ENCODE data around the gene TATDN3. TPM values are rescaled to one million over a fixed set of nuclear protein-coding genes. Genes with fewer than 3 reads are reported as not detected.
"Not testable (repeated sequence)": the region's sequence is repeated elsewhere in the genome, so short reads cannot be mapped to it uniquely, and the experiment has no call there.

Gene TATDN3
- total RNA-seq, 1 donor from 2014 or later, result 17.3 TPM

- intact Hi-C loops (cut with micrococcal nuclease), result no loop called here
Observed at GRCh38 chr1:212825798-212826452, 34.2 kb downstream of the TATDN3 start.

DNA sequence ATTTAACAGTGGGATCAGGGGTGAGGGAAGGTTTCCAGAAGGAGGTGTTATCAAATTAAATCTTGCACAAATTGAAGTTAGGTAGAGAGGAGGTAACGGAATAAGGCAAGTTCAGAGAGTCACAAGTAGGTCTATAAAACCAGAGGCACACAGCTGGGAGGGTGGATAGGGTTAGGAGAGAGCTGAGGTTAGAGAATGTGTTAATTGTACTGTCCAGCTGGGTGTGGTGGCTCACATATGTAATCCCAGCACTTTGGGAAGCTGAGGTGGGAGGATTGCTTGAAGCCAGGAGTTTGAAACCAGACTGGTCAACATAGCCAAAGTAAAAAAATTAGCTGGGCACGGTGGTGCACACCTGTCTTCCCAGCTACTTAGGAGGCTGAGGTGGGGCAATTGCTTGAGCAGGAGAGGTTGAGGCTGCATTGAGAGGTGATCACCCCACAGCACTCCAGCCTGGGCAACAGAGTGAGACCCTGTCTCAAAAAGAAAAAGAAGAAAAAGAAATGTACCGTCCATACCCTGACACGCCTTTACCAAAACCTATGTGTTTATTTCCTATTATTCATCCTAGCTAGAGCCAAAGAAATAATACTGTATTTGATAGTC lies 35.6 kb downstream of the TATDN3 start:
- intact Hi-C loops (cut with micrococcal nuclease), result no loop called here

DNA sequence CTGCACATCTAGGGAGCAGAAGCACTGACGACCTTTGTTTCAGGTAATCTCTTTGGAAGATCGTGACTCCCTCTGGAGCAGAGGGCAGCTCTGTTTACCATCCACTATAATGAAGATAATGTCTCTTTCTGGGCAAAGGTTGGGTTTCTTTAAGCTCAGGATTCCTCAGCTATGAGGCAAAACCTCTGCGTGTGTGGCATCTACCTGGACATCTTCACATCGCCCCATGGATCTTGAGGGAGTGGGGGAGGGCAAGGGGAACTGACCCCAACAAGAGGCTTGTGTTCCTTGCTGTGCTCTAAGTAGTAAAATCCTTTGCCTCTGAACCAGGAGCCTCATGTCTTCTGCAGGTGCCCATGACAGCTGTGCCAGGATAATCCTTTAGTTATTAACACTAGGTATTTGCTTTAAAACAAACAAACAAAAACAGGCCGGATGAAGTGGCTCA lies 36.2 kb downstream of the TATDN3 start:
- intact Hi-C loops (cut with micrococcal nuclease), result no loop called here

DNA sequence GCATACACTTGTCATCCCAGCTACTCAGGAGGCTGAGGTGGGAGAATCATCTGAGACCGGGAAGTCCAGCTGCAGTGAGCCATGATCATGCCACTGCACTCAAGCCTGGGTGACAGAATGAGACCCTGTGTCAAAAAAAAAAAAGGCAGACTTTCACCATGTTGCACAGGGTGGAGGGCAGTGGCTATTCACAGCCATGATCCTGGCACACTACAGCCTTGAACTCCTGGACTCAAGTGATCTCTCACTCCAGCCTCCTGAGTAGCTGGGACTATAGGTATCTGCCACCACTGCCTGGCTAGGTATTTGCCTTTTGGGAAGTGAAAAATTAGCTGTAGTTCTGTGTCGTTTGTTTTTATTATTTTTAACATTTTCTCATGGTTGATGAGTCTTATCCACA lies 36.7 kb downstream of the TATDN3 start:
- intact Hi-C loops (cut with micrococcal nuclease), result no loop called here

GRCh38 chr1:212833211-212834207 lies 41.8 kb downstream of the TATDN3 start:
- intact Hi-C loops (cut with micrococcal nuclease), result not testable (repeated sequence)

DNA sequence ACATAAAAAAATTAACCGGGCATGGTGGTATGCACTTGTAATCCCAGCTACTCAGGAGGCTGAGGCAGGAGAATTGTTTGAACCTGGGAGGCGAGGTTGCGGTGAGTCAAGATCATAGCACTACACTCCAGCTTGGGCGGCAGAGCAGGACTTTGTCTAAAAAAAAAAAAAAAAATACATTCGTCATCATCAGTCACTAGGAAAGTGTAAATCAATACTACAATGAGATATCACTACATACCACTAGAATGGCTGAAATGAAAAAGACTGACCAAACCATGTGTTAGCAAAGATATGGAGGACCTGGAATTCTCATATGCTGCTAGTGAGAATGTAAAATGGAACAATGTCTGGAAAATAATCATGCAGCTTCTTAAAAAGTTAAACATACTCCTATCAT lies 46.5 kb downstream of the TATDN3 start:
- intact Hi-C loops (cut with micrococcal nuclease), result no loop called here

DNA sequence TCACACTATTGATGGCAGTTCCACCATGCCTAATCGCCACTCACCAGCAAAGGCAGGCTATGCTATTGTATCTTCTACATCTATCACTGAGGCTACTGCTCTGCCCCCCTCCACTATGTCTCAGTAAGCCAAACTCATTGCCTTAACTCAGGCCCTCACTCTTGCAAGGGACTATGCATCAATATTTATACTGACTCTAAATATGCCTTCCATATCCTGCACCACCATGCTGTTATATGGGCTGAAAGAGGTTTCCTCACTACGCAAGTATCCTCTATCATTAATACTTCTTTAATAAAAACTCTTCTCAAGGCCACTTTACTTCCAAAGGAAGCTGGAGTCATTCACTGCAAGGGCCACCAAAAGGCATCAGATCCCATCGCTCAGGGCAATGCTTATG lies 52.8 kb downstream of the TATDN3 start:
- intact Hi-C loops (cut with micrococcal nuclease), result loop anchor here (1.0 kb wide), 1 partner anchor 13 kb away; no protein-coding TSS in a partner anchor

GRCh38 chr1:212847549-212847948 lies 55.9 kb downstream of the TATDN3 start, which contains the start of gene SPATA45:
SPATA45 (minus strand) TSS chr1:212847649; CDS start chr1:212836149, 11,500 bp downstream.
- intact Hi-C loops (cut with micrococcal nuclease), result no loop called here

DNA sequence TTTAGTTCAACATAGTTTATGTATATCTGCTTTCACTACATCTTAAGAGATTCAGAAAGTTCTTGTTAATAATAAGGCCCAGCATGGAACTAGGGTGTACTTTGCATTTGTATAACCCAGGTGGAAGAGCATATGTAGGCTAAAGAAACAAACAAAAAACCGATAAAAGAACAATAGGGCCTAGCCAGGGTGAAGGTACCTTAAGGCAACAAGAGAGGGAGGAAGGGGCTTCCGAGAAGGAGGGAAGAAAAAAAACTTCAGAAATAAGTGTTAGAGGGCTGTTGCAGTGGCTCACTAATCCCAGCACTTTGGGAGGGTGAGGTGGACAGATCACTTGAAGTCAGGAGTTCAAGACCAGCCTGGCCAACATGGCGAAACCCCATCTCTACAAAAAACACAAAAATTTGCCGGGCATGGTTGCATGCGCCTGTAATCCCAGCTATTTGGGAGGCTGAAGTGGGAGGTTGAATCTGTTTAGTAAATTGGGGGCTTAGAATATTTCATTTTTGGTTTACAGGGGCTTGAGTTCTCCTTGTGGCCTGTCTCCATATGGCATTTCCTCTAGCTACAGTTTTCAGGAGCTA lies 60.5 kb downstream of the TATDN3 start:
- intact Hi-C loops (cut with micrococcal nuclease), result no loop called here

- intact Hi-C loops (cut with micrococcal nuclease), result no loop called here
Observed at GRCh38 chr1:212853658-212854057, 62.0 kb downstream of the TATDN3 start.

DNA sequence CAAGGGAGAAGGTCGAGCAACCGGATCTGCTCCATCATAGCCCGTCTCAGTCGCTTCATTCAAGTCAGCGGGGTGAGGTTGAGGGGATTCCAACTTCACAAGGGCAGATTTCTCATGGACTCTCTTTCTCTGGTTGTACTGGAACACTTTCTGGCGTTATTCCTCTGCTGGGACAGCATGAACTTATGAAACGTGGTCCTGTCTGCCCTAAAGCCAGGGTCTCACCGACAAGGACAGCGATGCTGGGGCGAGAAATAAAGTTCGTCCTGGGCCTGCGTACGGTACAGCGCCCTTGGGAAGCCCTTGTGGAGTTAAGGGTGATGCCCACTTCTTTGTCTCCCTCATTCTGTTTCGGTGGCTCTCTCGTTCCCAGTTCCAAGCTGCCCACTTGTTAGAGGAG lies 65.1 kb downstream of the TATDN3 start:
- intact Hi-C loops (cut with micrococcal nuclease), result loop anchor here (1.0 to 5.0 kb wide), 3 partner anchors 12 to 1599 kb away; partner anchors contain the start of genes PPP2R5A and RCOR3

- intact Hi-C loops (cut with micrococcal nuclease), result loop anchor here (1.0 to 5.0 kb wide), 9 partner anchors 14 to 1601 kb away; partner anchors contain the start of genes ANGEL2, ATF3, BATF3 and NSL1
Observed at GRCh38 chr1:212857992-212858460, 66.3 kb downstream of the TATDN3 start, which contains the start of gene FLVCR1. FLVCR1 (plus strand) TSS chr1:212858275; CDS start chr1:212858453, 178 bp downstream.

DNA sequence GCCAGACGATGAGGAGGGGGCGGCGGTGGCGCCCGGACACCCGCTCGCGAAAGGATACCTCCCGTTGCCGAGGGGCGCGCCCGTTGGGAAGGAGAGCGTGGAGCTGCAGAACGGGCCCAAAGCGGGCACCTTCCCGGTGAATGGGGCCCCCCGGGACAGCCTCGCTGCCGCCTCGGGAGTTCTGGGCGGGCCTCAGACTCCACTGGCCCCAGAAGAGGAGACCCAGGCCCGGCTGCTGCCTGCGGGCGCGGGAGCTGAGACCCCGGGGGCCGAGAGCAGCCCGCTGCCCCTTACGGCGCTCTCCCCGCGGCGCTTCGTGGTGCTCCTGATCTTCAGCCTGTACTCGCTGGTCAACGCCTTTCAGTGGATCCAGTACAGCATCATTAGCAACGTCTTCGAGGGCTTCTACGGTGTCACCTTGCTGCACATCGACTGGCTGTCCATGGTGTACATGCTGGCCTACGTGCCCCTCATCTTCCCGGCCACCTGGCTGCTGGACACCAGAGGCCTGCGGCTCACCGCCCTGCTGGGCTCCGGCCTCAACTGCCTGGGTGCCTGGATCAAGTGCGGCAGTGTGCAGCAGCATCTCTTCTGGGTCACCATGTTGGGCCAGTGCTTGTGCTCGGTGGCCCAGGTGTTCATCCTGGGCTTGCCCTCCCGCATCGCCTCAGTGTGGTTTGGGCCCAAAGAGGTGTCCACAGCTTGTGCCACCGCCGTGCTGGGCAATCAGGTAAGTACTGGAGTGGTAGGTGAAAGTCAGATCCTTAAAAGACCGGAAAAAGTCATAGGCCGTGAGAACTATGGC lies 67.0 kb downstream of the TATDN3 start:
- intact Hi-C loops (cut with micrococcal nuclease), result loop anchor here (1.0 to 5.0 kb wide), 8 partner anchors 67 to 1601 kb away; partner anchors contain the start of genes ANGEL2, ATF3, BATF3 and NSL1

GRCh38 chr1:212860713-212861581 lies 69.3 kb downstream of the TATDN3 start:
- intact Hi-C loops (cut with micrococcal nuclease), result no loop called here

DNA sequence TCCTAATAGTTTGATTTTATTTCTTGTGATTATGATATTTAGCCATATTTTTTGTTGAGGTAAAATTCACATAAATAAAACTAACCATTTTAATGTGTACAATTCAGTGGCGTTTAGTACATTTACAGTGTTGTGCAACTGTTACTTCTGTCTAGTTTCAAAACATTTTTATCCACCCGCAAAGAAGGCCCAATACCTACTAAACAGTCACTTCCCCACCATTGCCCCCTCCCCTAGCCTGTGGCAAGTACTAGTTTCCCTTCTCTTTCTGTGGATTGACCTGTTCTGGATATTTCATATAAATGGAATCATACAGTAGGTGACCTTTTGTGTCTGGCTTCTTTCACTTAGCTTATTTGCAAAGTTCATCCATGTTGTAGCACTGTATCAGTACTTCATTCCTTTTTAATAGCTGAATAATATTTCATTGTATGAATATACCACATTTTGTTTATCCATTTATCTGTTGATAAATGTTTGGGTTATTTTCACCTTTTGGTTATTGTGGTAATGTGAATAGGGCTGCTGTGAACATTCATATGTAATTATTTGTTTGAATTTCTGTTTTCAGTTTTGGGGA lies 70.5 kb downstream of the TATDN3 start:
- intact Hi-C loops (cut with micrococcal nuclease), result no loop called here

DNA sequence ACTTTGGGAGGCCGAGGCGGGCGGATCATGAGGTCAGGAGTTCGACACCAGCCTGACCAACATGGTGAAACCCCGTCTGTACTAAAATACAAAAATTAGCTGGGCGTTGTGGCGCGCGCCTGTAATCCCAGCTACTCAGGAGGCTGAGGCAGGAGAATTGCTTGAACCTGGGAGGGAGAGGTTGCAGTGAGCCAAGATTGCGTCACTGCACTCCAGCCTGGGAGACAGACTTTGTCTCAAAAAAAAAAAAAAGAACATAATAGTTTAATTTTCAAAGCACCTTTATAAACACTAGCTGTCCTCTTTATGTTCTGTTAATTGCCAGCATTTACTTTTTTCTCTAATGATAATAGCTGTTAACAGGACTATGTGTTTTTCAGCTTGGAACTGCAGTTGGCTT lies 71.7 kb downstream of the TATDN3 start:
- intact Hi-C loops (cut with micrococcal nuclease), result not testable (repeated sequence)

DNA sequence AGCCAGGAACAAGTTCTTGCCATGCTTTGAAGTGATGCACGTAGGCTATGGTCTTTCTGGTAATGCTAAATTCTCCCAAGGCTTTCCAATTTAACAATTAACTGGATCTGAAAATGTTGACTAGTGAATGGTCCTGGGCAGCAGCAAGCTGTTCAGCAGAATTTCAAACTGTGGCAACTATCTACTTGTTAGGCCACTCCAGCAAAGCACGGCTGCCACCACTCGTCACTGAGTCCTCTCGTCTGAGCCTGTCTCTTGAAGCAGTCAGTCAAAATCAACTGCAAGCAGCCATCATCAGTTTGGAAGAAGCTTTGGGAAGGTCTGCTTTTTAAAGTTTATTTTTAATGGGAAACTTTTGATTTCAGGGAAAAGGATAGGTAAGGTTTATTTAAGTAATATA lies 72.5 kb downstream of the TATDN3 start:
- intact Hi-C loops (cut with micrococcal nuclease), result no loop called here
